Measurements from ENCODE around the gene MRPS5. TPM values are rescaled to one million over a fixed set of nuclear protein-coding genes. Genes with fewer than 3 reads are reported as not detected.

The MRPS5 gene
- total and polyA plus RNA-seq, 4 donors: 21.7 to 72.9 (median 57.0) TPM

GRCh38 chr2:95121093-95121406 is 558 bp downstream of the MRPS5 start:
- H3K9me3 ChIP-seq (ENCODE audit: control insufficient read depth in 4 of 4, low read length in 3 of 4): no peaks in the 10 kb centered on the region
- H3K27ac ChIP-seq (ENCODE audit: low read depth in 1 of 2, low read length in 2 of 2): peak overlapping the region; percentile 95 to 96
- H3K27me3 ChIP-seq (ENCODE audit: control insufficient read depth in 4 of 4, insufficient read depth in 4 of 4, low read length in 3 of 4): no peaks in the 10 kb centered on the region
- H3K4me3 ChIP-seq (ENCODE audit: low read depth in 1 of 3, low read length in 3 of 3): peak overlapping the region; percentile 91 to 98 (median 93)
- DNase-seq (ENCODE audit: low spot score): no peak
- under 1% methylated on average over 11 of the region's 11 CpGs for WGBS
- H3K9ac ChIP-seq (ENCODE audit: low read depth in 1 of 2, low read length in 2 of 2): peak overlapping the region; percentile 5 to 57
- H3K4me1 ChIP-seq (ENCODE audit: control insufficient read depth in 4 of 4, insufficient read depth in 4 of 4, low read length in 3 of 4): peaks cover 5 to 22% (median 15%) of the 10 kb centered on the region in 4 donors
- peaks cover 0 to 3% (median 1%) of the 10 kb centered on the region in 4 donors for H3K36me3 ChIP-seq (ENCODE audit: control insufficient read depth in 4 of 4, insufficient read depth in 3 of 4, low read depth in 1 of 4, low read length in 3 of 4)
- TF ChIP-seq, protein P1, sequence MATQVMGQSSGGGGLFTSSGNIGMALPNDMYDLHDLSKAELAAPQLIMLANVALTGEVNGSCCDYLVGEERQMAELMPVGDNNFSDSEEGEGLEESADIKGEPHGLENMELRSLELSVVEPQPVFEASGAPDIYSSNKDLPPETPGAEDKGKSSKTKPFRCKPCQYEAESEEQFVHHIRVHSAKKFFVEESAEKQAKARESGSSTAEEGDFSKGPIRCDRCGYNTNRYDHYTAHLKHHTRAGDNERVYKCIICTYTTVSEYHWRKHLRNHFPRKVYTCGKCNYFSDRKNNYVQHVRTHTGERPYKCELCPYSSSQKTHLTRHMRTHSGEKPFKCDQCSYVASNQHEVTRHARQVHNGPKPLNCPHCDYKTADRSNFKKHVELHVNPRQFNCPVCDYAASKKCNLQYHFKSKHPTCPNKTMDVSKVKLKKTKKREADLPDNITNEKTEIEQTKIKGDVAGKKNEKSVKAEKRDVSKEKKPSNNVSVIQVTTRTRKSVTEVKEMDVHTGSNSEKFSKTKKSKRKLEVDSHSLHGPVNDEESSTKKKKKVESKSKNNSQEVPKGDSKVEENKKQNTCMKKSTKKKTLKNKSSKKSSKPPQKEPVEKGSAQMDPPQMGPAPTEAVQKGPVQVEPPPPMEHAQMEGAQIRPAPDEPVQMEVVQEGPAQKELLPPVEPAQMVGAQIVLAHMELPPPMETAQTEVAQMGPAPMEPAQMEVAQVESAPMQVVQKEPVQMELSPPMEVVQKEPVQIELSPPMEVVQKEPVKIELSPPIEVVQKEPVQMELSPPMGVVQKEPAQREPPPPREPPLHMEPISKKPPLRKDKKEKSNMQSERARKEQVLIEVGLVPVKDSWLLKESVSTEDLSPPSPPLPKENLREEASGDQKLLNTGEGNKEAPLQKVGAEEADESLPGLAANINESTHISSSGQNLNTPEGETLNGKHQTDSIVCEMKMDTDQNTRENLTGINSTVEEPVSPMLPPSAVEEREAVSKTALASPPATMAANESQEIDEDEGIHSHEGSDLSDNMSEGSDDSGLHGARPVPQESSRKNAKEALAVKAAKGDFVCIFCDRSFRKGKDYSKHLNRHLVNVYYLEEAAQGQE (IDR thresholded peaks at IDR 0.05): peak; percentile 55
- TF ChIP-seq FOXA2 (IDR thresholded peaks at IDR 0.05) (no peak), RXRA (IDR thresholded peaks at IDR 0.05) (peak; percentile 7 to 51), SP1 (IDR thresholded peaks at IDR 0.05) (peak; percentile 23), YY1 (IDR thresholded peaks at IDR 0.05) (no peak), HNF4A (conservative IDR thresholded peaks at IDR 0.05) (peak; percentile 72 to 79), JUND (IDR thresholded peaks at IDR 0.05) (no peak), MAX (IDR thresholded peaks at IDR 0.05) (peak; percentile 32)

- Histone ChIP-seq H3K27ac (ENCODE audit: low read depth in 1 of 2, low read length in 2 of 2) (no peak overlapping the region), H3K4me3 (ENCODE audit: low read depth in 1 of 3, low read length in 3 of 3) (no peak overlapping the region), H3K27me3 (ENCODE audit: control insufficient read depth in 4 of 4, insufficient read depth in 4 of 4, low read length in 3 of 4) (no peaks in the 10 kb centered on the region), H3K9ac (ENCODE audit: low read depth in 1 of 2, low read length in 2 of 2) (peak overlapping the region in 1 of 2 donors; percentile 7), H3K9me3 (ENCODE audit: control insufficient read depth in 4 of 4, low read length in 3 of 4) (no peaks in the 10 kb centered on the region), H3K36me3 (ENCODE audit: control insufficient read depth in 4 of 4, insufficient read depth in 3 of 4, low read depth in 1 of 4, low read length in 3 of 4) (peaks cover 6 to 26% (median 19%) of the 10 kb centered on the region in 4 donors), H3K4me1 (ENCODE audit: control insufficient read depth in 4 of 4, insufficient read depth in 4 of 4, low read length in 3 of 4) (peaks cover 4 to 20% (median 14%) of the 10 kb centered on the region in 4 donors)
- peak; percentile 67 for DNase-seq (ENCODE audit: low spot score)
- TF ChIP-seq FOXA1 (IDR thresholded peaks at IDR 0.05) (peak; percentile 19), MAX (IDR thresholded peaks at IDR 0.05) (no peak), NR2F2 (IDR thresholded peaks at IDR 0.05) (peak; percentile 26), SP1 (IDR thresholded peaks at IDR 0.05) (peak; percentile 66), FOXA2 (IDR thresholded peaks at IDR 0.05) (peak; percentile 50), HNF4G (IDR thresholded peaks at IDR 0.05) (no peak), JUND (IDR thresholded peaks at IDR 0.05) (no peak), HNF4A (conservative IDR thresholded peaks at IDR 0.05) (peak; percentile 88 to 89), TAF1 (conservative IDR thresholded peaks at IDR 0.05) (no peak), GABPA (IDR thresholded peaks at IDR 0.05 in 1 of 2, conservative IDR thresholded peaks at IDR 0.05 in 1 of 2) (no peak), EGR1 (IDR thresholded peaks at IDR 0.05; ENCODE audit: low read depth in 2 of 2) (no peak), RXRA (IDR thresholded peaks at IDR 0.05) (peak; percentile 47 to 57), YY1 (IDR thresholded peaks at IDR 0.05) (no peak), RAD21 (IDR thresholded peaks at IDR 0.05) (peak; percentile 79 to 85), CTCF (IDR thresholded peaks at IDR 0.05; ENCODE audit: low read depth, low read length, missing input control) (peak; percentile 69)
- TF ChIP-seq, protein P2, sequence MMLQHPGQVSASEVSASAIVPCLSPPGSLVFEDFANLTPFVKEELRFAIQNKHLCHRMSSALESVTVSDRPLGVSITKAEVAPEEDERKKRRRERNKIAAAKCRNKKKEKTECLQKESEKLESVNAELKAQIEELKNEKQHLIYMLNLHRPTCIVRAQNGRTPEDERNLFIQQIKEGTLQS (IDR thresholded peaks at IDR 0.05): no peak
- TF ChIP-seq, protein P3, sequence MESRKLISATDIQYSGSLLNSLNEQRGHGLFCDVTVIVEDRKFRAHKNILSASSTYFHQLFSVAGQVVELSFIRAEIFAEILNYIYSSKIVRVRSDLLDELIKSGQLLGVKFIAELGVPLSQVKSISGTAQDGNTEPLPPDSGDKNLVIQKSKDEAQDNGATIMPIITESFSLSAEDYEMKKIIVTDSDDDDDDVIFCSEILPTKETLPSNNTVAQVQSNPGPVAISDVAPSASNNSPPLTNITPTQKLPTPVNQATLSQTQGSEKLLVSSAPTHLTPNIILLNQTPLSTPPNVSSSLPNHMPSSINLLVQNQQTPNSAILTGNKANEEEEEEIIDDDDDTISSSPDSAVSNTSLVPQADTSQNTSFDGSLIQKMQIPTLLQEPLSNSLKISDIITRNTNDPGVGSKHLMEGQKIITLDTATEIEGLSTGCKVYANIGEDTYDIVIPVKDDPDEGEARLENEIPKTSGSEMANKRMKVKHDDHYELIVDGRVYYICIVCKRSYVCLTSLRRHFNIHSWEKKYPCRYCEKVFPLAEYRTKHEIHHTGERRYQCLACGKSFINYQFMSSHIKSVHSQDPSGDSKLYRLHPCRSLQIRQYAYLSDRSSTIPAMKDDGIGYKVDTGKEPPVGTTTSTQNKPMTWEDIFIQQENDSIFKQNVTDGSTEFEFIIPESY (IDR thresholded peaks at IDR 0.05): no peak
- TF ChIP-seq, protein P1 (IDR thresholded peaks at IDR 0.05): peak; percentile 47
- WGBS: 17% methylated on average over 7 of the region's 7 CpGs
Measured at GRCh38 chr2:95115418-95115817, 6.2 kb downstream of the MRPS5 start.
